Measurements from ENCODE around the gene APOBR.

DNA sequence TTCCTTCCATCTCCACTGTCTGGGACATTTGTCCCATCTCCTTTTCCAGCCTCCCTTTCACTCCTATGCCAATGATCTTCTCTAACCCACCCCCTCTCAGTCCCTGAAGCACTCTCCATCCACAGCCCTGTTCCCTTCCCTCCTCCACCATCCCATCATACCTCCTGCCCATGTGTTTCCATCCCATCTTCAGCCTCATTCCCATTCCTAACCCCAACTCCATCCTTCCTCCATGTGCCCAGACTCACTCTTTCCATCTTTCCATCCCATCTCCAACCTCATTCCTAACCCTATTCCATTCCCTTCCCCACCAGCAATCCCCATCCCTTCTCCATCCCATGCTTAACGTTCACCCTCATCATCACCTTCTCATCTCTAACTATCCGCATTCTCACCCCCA lies 7.8 kb downstream of the APOBR start:
- TF ChIP-seq, protein P1, sequence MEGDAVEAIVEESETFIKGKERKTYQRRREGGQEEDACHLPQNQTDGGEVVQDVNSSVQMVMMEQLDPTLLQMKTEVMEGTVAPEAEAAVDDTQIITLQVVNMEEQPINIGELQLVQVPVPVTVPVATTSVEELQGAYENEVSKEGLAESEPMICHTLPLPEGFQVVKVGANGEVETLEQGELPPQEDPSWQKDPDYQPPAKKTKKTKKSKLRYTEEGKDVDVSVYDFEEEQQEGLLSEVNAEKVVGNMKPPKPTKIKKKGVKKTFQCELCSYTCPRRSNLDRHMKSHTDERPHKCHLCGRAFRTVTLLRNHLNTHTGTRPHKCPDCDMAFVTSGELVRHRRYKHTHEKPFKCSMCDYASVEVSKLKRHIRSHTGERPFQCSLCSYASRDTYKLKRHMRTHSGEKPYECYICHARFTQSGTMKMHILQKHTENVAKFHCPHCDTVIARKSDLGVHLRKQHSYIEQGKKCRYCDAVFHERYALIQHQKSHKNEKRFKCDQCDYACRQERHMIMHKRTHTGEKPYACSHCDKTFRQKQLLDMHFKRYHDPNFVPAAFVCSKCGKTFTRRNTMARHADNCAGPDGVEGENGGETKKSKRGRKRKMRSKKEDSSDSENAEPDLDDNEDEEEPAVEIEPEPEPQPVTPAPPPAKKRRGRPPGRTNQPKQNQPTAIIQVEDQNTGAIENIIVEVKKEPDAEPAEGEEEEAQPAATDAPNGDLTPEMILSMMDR (IDR thresholded peaks at IDR 0.05; ENCODE audit: extremely low read depth in 1 of 2, insufficient read depth in 1 of 2, low read depth in 1 of 2, low read length in 2 of 2): no peak
- no peak for TF ChIP-seq POLR2AphosphoS5 (IDR thresholded peaks at IDR 0.05; ENCODE audit: insufficient read depth, low read depth, low read length)
- no peak for TF ChIP-seq POLR2A (IDR thresholded peaks at IDR 0.05; ENCODE audit: low read depth, low read length)
- no peak for TF ChIP-seq EZH2 (IDR thresholded peaks at IDR 0.05; ENCODE audit: borderline replicate concordance, low read depth, low read length, severe bottlenecking)
- TF ChIP-seq, protein P2, sequence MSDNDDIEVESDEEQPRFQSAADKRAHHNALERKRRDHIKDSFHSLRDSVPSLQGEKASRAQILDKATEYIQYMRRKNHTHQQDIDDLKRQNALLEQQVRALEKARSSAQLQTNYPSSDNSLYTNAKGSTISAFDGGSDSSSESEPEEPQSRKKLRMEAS (IDR thresholded peaks at IDR 0.05; ENCODE audit: insufficient read depth, insufficient read length): no peak
- no peak for TF ChIP-seq GATA2 (IDR thresholded peaks at IDR 0.05; ENCODE audit: insufficient read depth, insufficient read length, low read depth, low read length)
- no peak for TF ChIP-seq JUN (IDR thresholded peaks at IDR 0.05; ENCODE audit: borderline replicate concordance, insufficient read depth, insufficient read length, low read depth)
- TF ChIP-seq FOS (IDR thresholded peaks at IDR 0.05; ENCODE audit: borderline replicate concordance, insufficient read depth, low read length): no peak

All from endothelial cell of umbilical vein (primary cell).